Activated T-cell treated with anti-CD3 and anti-CD28 coated beads for 24 hours (primary cell): ENCODE data around the gene SIGLEC8.
"Not testable (repeated sequence)": the region's sequence is repeated elsewhere in the genome, so short reads cannot be mapped to it uniquely, and the experiment has no call there.

ENCODE experiments used
- DNase-seq: peaks from one replicate; pipeline ENCODE4 v3.0.0-alpha.2; 2020; ENCODE audit warnings: low read depth

Gene SIGLEC8

GRCh38 chr19:51458051-51458645, at the start of gene SIGLEC8:
TSS of gene SIGLEC8 (minus strand) at chr19:51458454. CDS start at chr19:51458387, 67 bp downstream.
- DNase-seq: no peak

- DNase-seq: no peak
Measured at GRCh38 chr19:51507640-51508058, 49.4 kb upstream of the SIGLEC8 start.

GRCh38 chr19:51507192-51507591, 48.9 kb upstream of the SIGLEC8 start:
- DNase-seq: no peak

- no peak for DNase-seq
Measured at GRCh38 chr19:51505904-51506303, 47.6 kb upstream of the SIGLEC8 start.

GRCh38 chr19:51503896-51504295, 45.6 kb upstream of the SIGLEC8 start:
- DNase-seq: no peak

GRCh38 chr19:51503286-51503817, 45.1 kb upstream of the SIGLEC8 start:
- no peak for DNase-seq

- DNase-seq: no peak
Measured at GRCh38 chr19:51501594-51502263, 43.5 kb upstream of the SIGLEC8 start, which contains the start of gene SIGLEC12. TSS of gene SIGLEC12 (minus strand) at chr19:51501800. CDS start at chr19:51501733, 67 bp downstream.

- DNase-seq: not testable (repeated sequence)
Measured at GRCh38 chr19:51500931-51501330, 42.7 kb upstream of the SIGLEC8 start.

- DNase-seq: no peak
Measured at GRCh38 chr19:51497666-51498065, 39.4 kb upstream of the SIGLEC8 start.

GRCh38 chr19:51493776-51494175, 35.5 kb upstream of the SIGLEC8 start:
- no peak for DNase-seq

GRCh38 chr19:51491586-51491985, 33.3 kb upstream of the SIGLEC8 start:
- DNase-seq: no peak

- no peak for DNase-seq
Measured at GRCh38 chr19:51490676-51491075, 32.4 kb upstream of the SIGLEC8 start.

- DNase-seq: peak; percentile 35
Measured at GRCh38 chr19:51489113-51489512, 30.9 kb upstream of the SIGLEC8 start.

- no peak for DNase-seq
Measured at GRCh38 chr19:51488491-51488890, 30.2 kb upstream of the SIGLEC8 start.

GRCh38 chr19:51485960-51486660, 27.9 kb upstream of the SIGLEC8 start:
- DNase-seq: no peak

GRCh38 chr19:51480590-51480989, 22.3 kb upstream of the SIGLEC8 start:
- no peak for DNase-seq

GRCh38 chr19:51479531-51480331, 21.5 kb upstream of the SIGLEC8 start:
- peak; percentile 29 for DNase-seq

- no peak for DNase-seq
Measured at GRCh38 chr19:51478381-51479234, 20.4 kb upstream of the SIGLEC8 start, which contains the start of gene CEACAM18. TSS of gene CEACAM18 (plus strand) at chr19:51478539.

- no peak for DNase-seq
Measured at GRCh38 chr19:51477344-51477743, 19.1 kb upstream of the SIGLEC8 start.

GRCh38 chr19:51476164-51476563, 17.9 kb upstream of the SIGLEC8 start:
- no peak for DNase-seq
